Activated gamma-delta T cell treated with Interleukin-2 at 50 U/mL for 16 hours (primary cell): ENCODE results near the gene FBXW8.

Experiments
- DNase-seq: peaks from one replicate; pipeline ENCODE4 v3.0.0-alpha.2; 2020

Gene FBXW8

GRCh38 chr12:116887244-116887643 is 23.5 kb upstream of the FBXW8 start:
- DNase-seq: no peak

DNA sequence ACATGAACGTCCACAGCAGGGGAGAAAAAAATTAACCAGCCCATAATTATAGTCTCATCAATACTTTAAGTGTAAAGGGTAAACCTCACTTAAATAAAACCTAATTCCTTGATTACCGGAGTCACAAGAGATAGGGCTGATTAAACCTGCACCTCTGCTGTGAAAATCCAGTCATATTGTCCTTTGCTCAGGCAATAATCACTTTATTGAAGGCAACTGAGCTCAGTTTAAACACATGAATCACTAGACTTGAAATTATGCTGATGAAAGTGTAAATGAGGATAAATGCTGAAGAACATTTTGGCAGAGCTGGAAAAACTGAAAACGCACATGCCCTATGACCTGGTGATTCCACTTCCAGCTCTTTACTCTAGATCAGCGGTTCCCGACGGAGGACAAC is 22.9 kb upstream of the FBXW8 start:
- no peak for DNase-seq

DNA sequence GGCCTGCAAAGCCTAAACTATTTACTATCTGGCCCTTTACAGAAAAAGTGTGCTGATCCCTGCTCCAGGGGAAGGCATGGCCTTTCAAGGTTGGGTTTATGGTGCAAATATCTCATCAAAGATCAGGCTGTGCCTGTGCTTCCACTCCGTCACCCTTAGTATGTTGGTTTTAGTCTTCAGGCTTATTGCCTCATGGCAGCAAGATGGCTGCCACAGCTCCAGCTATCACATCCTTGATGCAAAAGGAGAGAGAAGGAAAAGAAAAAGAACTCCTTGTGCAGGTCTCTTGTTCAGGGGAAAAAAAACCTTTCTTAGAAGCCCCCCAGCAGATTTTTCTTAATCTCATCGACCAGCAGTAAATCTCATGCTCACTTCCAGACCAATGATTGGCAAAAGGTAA is 20.4 kb upstream of the FBXW8 start:
- DNase-seq: no peak

DNA sequence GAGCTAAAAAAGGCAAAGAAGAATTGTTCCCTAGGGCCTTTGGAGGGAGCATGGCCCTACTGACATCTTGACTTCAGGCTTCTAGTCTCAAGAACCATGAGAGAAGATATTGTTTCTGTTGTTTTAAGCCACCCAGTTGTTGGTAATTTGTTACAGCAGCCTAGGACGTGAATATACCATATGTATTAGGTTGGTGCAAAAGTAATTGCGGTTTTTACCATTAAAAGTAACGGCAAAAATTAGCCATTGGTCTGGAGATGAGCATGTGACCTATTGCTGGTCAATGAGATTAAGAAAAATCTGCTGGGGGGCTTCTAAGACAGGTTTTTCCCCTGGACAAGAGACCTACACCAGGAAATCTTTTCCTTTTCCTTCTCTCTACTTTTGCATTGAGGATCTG is 19.7 kb upstream of the FBXW8 start:
- no peak for DNase-seq

- no peak for DNase-seq
Observed at GRCh38 chr12:116892349-116893140, 18.2 kb upstream of the FBXW8 start.

DNA sequence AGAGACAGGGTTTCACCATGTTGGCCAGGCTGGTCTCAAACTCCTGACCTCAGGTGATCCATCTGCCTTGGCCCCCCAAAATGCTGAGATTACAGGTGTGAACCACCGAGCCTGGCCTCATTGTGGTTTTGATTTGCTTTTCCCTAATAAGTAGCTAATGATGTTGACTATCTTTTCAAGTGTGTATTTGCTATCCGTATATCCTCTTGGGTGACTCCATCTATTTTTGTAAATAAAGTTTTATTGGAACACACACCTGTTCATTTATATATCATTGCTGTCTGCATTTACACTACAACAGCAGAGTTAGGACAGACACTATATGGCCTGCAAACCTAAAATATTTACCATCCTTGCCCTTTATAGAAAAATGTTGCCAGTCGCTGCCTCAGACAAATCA is 15.8 kb upstream of the FBXW8 start:
- no peak for DNase-seq

DNA sequence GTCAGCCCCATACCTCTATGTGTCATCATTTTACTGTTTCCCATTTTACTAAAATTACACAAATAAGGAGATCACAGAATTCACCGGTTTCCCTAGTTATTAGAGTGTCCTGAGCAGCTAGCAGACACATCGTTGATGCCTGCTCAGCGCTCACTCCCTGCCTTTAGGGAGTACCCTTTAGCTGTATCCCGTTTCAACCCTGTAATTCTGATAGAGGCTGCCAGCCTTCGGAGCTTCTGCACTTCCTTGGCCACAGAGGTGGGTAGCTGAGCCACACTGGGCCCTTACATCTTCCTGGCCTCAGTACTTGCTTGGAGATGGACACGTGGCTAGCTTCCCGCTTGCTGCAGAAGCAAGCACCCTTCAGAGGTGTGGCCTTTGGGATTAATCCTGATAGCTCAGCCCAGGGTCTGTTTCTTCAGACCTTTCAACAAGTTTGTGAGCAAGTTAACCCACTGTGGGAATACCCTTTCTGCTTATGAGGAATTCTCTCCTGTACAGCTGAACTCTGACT is 14.3 kb upstream of the FBXW8 start:
- DNase-seq: no peak

- no peak for DNase-seq
Observed at GRCh38 chr12:116897476-116897875, 13.3 kb upstream of the FBXW8 start.

DNA sequence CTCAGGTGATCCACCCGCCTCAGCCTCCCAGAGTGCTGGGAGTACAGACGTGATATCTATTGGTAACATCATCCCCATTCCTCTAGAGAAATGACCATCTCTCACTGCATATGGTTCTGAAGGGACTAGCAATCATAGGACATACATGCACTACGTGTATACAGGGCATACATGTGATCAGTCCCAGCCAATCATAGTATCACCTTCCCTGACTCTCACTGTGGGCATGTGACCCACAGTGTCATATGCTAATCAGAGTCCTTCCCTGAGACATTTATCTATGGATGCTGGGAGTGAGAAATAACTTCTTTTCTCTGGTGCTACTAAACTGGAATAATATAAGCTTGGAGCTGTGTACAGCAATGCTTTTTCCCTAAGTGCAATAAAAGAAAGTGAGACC is 12.1 kb upstream of the FBXW8 start:
- DNase-seq: no peak

DNA sequence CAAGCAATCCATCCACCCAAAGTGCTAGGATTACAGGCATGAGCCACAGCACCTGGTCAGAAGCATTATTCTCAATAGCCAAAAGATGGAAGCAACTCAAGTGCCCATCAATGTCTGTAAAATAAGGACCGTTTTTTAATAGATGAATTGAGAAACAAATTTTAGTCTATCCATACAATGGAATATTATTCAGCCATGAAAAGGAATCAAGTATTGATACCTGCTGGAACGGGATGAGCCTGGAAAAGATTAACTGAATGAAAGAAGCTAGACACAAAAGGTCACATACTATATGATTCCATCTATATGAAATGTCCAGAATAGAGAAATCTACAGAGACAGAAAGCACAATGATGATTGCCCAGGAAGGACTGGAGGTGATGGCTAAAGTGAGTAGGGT is 9.1 kb upstream of the FBXW8 start:
- DNase-seq: no peak

DNA sequence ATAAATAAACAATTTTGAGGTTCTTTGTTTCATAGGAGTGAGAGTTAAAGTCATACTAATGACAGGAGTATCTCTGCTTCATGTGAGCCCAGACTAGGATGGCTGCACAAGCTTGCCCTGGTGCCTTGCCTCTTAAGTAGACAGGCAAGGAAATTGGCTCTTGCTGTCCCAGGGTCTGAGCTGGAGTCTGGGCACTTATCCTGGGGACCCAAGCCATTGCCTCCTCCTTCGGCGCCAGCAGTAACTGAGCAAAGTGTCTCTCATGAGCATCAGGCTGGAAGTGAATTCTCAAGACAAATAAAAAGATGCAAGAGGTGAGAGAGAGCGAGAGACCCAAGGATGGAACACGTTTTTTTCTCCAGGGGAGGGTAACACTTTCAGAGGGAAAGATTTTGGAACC is 6.9 kb upstream of the FBXW8 start:
- DNase-seq: no peak

GRCh38 chr12:116906285-116906684 is 4.5 kb upstream of the FBXW8 start:
- DNase-seq: no peak

GRCh38 chr12:116910280-116910644 is 488 bp upstream of the FBXW8 start:
- no peak for DNase-seq

GRCh38 chr12:116915326-116915725 is 4.6 kb downstream of the FBXW8 start:
- no peak for DNase-seq

- no peak for DNase-seq
Observed at GRCh38 chr12:116916122-116916521, 5.4 kb downstream of the FBXW8 start.

DNA sequence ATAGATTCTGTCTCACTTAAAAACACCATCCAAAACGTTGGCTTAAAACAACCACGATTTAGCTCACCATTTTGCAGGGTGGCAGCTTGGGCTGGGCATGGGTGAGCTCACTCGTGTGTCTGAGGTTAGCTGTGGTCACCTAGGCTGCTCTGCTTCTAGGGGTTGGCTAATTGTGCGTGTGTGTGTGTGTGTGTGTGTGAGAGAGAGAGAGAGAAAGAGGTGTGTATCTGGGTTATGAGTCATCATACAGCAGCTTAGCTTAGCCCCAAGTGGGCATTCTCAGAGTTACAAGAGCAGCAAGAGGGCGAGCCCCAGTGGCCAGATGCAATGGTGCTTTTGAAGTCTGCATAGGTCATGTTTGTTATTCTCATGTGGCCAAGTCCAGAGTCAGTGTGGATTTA is 6.0 kb downstream of the FBXW8 start:
- peak; percentile 77 for DNase-seq

DNA sequence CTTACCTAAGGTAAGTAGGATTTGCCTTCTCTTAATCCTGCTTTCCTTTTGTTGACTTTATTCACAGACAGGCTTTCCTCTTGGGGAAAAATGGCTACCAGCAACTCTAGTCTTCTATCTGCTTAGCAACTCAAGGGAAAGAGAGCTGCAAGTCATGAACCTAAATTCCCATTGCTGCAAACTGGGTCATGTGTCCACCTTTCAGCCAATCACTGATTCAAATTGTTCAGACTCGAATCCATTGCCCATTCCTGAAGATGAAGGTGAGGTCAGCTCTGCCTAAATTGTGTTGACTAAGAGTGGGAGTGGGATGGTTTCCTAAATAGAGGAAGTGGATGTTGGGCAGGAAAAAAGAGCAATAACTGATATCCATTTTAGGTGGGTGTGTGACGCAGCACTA is 7.7 kb downstream of the FBXW8 start:
- no peak for DNase-seq

GRCh38 chr12:116919247-116919661 is 8.5 kb downstream of the FBXW8 start:
- DNase-seq: no peak

GRCh38 chr12:116919706-116920485 is 9.1 kb downstream of the FBXW8 start:
- DNase-seq: no peak

DNA sequence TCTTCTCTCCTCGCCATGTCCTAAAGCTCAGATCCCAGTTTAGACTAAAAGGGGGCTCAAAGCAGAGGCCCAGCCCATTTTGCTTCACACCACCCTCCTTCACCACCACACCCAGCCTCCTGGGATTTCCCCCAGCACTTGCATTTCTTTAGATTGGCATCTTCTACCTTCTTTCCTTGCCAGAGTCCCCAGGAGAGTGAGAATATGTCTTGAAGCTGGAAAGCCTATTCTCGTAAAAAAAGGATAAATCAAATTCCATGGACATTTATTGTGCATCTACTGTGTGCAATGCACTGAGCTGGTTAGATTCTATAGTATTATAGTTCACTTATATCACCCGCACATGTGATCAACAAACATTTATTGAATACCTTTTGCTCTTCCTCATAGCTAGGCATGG is 10.2 kb downstream of the FBXW8 start:
- DNase-seq: no peak

- no peak for DNase-seq
Observed at GRCh38 chr12:116922194-116922897, 11.6 kb downstream of the FBXW8 start.

DNA sequence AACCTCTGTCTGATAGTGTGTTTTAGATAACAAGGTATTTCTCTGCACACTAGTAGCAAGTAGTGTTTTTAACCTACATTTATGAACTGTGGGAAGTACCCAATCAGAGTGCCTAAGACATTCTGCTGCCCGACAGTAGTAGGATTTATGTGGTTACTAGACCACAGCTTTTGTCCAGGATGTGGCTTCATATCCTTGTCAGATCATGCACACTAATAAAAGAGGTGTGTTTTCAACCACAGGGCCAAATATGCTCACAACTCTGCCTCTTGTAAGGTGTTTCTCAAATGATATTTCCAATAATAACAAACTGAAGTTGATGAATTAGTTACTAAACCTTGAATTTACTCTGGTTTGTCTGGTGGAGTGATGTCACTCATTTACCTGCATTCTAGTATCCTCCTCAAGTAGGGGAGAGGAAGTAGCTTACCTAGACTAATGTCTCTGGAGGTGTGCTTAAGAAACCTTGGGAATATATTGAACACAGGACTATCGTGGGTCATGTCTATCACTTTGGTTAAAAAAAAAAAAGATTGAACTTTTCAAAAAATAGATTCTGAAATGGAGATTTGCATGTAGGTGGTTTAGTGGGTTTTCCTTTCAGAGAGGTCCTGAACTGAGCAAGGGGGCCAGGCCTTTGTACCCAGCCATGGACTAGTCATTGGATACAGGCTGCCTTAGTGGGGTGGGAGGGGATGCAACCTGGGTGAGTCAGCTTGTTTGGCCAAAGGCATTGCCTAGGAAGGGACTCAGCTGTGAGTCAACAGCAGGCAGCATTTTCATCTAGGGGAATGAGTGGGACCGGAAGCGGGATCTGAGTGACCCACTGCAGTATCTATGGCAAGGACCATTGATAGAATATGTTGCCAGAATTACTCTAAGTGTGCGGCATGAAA is 14.1 kb downstream of the FBXW8 start:
- DNase-seq: peak; percentile 49
